Chondrocyte (in vitro differentiated cells): ENCODE data around the gene RAD51B. TPM values are rescaled to one million over a fixed set of nuclear protein-coding genes. Genes with fewer than 3 reads are reported as not detected.

Source experiments
- DNase-seq: peaks from one replicate; pipeline ENCODE4 v3.0.0; 2021; ENCODE audit warnings: mixed read lengths, low spot score
- H3K27ac Mint-ChIP-seq: one replicate; pipeline ENCODE4 v1.8.0; 2021; ENCODE audit warnings: mild to moderate bottlenecking, moderate library complexity, mixed read lengths; ENCODE audit not compliant: unreplicated experiment
- H3K27me3 Mint-ChIP-seq: 2 replicates; pipeline ENCODE4 v1.8.0; 2021; ENCODE audit warnings: low read depth, mixed read lengths
- H3K36me3 Mint-ChIP-seq: 2 replicates; pipeline ENCODE4 v1.8.0; 2021; ENCODE audit warnings: low read depth, mixed read lengths
- H3K4me1 Mint-ChIP-seq: 2 replicates; pipeline ENCODE4 v1.8.0; 2021; ENCODE audit warnings: low read depth, mild to moderate bottlenecking, mixed read lengths
- H3K4me3 Mint-ChIP-seq: one replicate; pipeline ENCODE4 v1.8.0; 2021; ENCODE audit warnings: mild to moderate bottlenecking, moderate library complexity, mixed read lengths; ENCODE audit not compliant: unreplicated experiment
- H3K9me3 Mint-ChIP-seq: 2 replicates; pipeline ENCODE4 v1.8.0; 2021; ENCODE audit warnings: low read depth, mixed read lengths
- total RNA-seq: library from RNA; stranded (reverse); gene quantifications from 3 replicates; pipeline ENCODE4 v1.2.1, GENCODE V29; 2021
- TF ChIP-seq, protein P1 (sequence below): fragments of 200-600 bp; sonication (generic); IDR thresholded peaks from 2 replicates; pipeline ENCODE4 v1.5.0; 2021; ENCODE audit warnings: antibody characterized with exemption, mild to moderate bottlenecking, moderate library complexity

The RAD51B gene
- total RNA-seq, 1 donor from 2014 or later, result 8.2 TPM

DNA sequence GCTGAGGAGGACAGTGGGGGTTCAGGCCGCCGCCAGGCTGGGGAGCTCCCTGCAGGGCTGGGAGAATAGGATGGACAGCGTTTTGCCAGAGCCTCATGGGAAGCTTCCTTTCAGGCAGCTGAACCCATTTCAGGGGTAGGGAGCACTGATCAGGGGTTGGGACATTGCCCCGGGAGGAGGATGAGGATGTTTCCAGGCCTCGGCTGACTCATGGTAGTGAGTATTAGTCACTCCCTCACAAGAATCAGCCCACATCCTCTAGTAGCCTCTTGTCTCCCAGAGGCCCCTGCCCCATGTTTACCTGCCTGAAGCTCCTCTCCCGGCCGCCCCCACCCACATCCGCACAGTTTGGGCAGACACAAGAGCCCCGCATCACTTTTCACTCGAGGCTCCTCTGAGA is 883.5 kb downstream of the RAD51B start:
- H3K27ac Mint-ChIP-seq, result no peak overlapping the region
- peak; percentile 43 for DNase-seq
- H3K4me1 Mint-ChIP-seq, result peaks cover 27% of the 10 kb centered on the region
- no peaks in the 10 kb centered on the region for H3K27me3 Mint-ChIP-seq
- no peaks in the 10 kb centered on the region for H3K9me3 Mint-ChIP-seq
- TF ChIP-seq, protein P1, sequence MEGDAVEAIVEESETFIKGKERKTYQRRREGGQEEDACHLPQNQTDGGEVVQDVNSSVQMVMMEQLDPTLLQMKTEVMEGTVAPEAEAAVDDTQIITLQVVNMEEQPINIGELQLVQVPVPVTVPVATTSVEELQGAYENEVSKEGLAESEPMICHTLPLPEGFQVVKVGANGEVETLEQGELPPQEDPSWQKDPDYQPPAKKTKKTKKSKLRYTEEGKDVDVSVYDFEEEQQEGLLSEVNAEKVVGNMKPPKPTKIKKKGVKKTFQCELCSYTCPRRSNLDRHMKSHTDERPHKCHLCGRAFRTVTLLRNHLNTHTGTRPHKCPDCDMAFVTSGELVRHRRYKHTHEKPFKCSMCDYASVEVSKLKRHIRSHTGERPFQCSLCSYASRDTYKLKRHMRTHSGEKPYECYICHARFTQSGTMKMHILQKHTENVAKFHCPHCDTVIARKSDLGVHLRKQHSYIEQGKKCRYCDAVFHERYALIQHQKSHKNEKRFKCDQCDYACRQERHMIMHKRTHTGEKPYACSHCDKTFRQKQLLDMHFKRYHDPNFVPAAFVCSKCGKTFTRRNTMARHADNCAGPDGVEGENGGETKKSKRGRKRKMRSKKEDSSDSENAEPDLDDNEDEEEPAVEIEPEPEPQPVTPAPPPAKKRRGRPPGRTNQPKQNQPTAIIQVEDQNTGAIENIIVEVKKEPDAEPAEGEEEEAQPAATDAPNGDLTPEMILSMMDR, result no peak
- no peaks in the 10 kb centered on the region for H3K36me3 Mint-ChIP-seq
- H3K4me3 Mint-ChIP-seq, result no peak overlapping the region

GRCh38 chr14:68704736-68705720 is 885.4 kb downstream of the RAD51B start:
- Mint-ChIP-seq H3K4me3 (no peak overlapping the region), H3K4me1 (peaks cover 27% of the 10 kb centered on the region), H3K9me3 (no peaks in the 10 kb centered on the region), H3K36me3 (no peaks in the 10 kb centered on the region), H3K27ac (no peak overlapping the region), H3K27me3 (no peaks in the 10 kb centered on the region)
- DNase-seq, result no peak
- TF ChIP-seq, protein P1, result no peak

GRCh38 chr14:68705741-68706283 is 886.2 kb downstream of the RAD51B start:
- Mint-ChIP-seq H3K9me3 (no peaks in the 10 kb centered on the region), H3K4me1 (peaks cover 27% of the 10 kb centered on the region), H3K27ac (no peak overlapping the region), H3K4me3 (no peak overlapping the region), H3K27me3 (no peaks in the 10 kb centered on the region), H3K36me3 (no peaks in the 10 kb centered on the region)
- DNase-seq, result no peak
- TF ChIP-seq, protein P1, result no peak

- Mint-ChIP-seq H3K4me1 (peaks cover 27% of the 10 kb centered on the region), H3K27ac (peak overlapping the region; percentile 27), H3K9me3 (no peaks in the 10 kb centered on the region), H3K4me3 (no peak overlapping the region), H3K36me3 (no peaks in the 10 kb centered on the region), H3K27me3 (no peaks in the 10 kb centered on the region)
- TF ChIP-seq, protein P1, result no peak
- no peak for DNase-seq
These were observed 887.9 kb downstream of the RAD51B start for GRCh38 chr14:68707482-68707881.

- DNase-seq, result no peak
- no peaks in the 10 kb centered on the region for H3K9me3 Mint-ChIP-seq
- no peak overlapping the region for H3K27ac Mint-ChIP-seq
- TF ChIP-seq, protein P1, result no peak
- no peak overlapping the region for H3K4me3 Mint-ChIP-seq
- no peaks in the 10 kb centered on the region for H3K36me3 Mint-ChIP-seq
- peaks cover 19% of the 10 kb centered on the region for H3K4me1 Mint-ChIP-seq
- H3K27me3 Mint-ChIP-seq, result no peaks in the 10 kb centered on the region
These were observed 888.8 kb downstream of the RAD51B start for GRCh38 chr14:68708343-68708742.
